Keratinocyte (primary cell): ENCODE measurements around the gene RUSC1. TPM values are rescaled to one million over a fixed set of nuclear protein-coding genes. Genes with fewer than 3 reads are reported as not detected.
"Not testable (repeated sequence)": the region's sequence is repeated elsewhere in the genome, so short reads cannot be mapped to it uniquely, and the experiment has no call there.

Experiments
- DNase-seq: peaks from one replicate; pipeline ENCODE4 v3.0.0-alpha.2; 2011; ENCODE audit warnings: low read depth, missing footprints, low spot score
- FAIRE-seq: peaks from 2 replicates; lab custom pipeline; 2011; peaks lifted over from hg19 to GRCh38; lab: Jason Lieb, UNC
- H2AFZ ChIP-seq: 2 replicates; pipeline ENCODE4 v1.6.0; 2012; ENCODE audit warnings: low read length, control low read depth, inconsistent platforms; ENCODE audit not compliant: control insufficient read depth
- H3K27ac ChIP-seq: 2 replicates; pipeline ENCODE4 v1.5.1; 2011; ENCODE audit warnings: low read length; ENCODE audit not compliant: control insufficient read depth, insufficient read depth
- H3K27me3 ChIP-seq: 3 replicates; pipeline ENCODE4 v1.6.0; 2011; ENCODE audit warnings: low read length; ENCODE audit not compliant: control insufficient read depth, insufficient read depth; ENCODE audit errors: extremely low read depth
- H3K36me3 ChIP-seq, 2 experiments: 2 replicates in 1 of 2; 3 replicates in 1 of 2; pipeline ENCODE4 v1.5.1; 2011; ENCODE audit warnings: low read length in 2 of 2, mild to moderate bottlenecking in 1 of 2; ENCODE audit not compliant: control insufficient read depth in 2 of 2, insufficient read depth in 2 of 2; ENCODE audit errors: extremely low read depth in 1 of 2
- H3K4me1 ChIP-seq: 3 replicates; pipeline ENCODE4 v1.5.1; 2011; ENCODE audit warnings: low read length; ENCODE audit not compliant: control insufficient read depth, insufficient read depth; ENCODE audit errors: extremely low read depth
- H3K4me2 ChIP-seq: 3 replicates; pipeline ENCODE4 v1.6.0; 2011; ENCODE audit warnings: low read depth, low read length; ENCODE audit not compliant: control insufficient read depth, insufficient read depth; ENCODE audit errors: extremely low read depth
- H3K4me3 ChIP-seq, 3 experiments: fragments of 200-600 bp in 1 of 3; sonication (generic) in 1 of 3; 2 replicates in 2 of 3; 3 replicates in 1 of 3; pipeline ENCODE4 v1.5.1; 2011 to 2016; ENCODE audit warnings: low read length in 3 of 3, mild to moderate bottlenecking in 3 of 3, control low read depth in 2 of 3, inconsistent platforms in 1 of 3, low read depth in 1 of 3, mixed read lengths in 1 of 3, mixed run types in 1 of 3, moderate library complexity in 1 of 3; ENCODE audit not compliant: control insufficient read depth in 2 of 3, insufficient read depth in 2 of 3; ENCODE audit errors: extremely low read depth in 1 of 3
- H3K79me2 ChIP-seq: 2 replicates; pipeline ENCODE4 v1.6.0; 2012; ENCODE audit warnings: low read length; ENCODE audit not compliant: control insufficient read depth, insufficient read depth
- H3K9ac ChIP-seq: 3 replicates; pipeline ENCODE4 v1.6.0; 2011; ENCODE audit warnings: low read length; ENCODE audit not compliant: control insufficient read depth, insufficient read depth; ENCODE audit errors: extremely low read depth
- H3K9me1 ChIP-seq: 3 replicates; pipeline ENCODE4 v1.6.0; 2011; ENCODE audit warnings: low read length; ENCODE audit not compliant: control insufficient read depth, insufficient read depth; ENCODE audit errors: extremely low read depth
- H3K9me3 ChIP-seq: 2 replicates; pipeline ENCODE4 v1.5.1; 2012; ENCODE audit warnings: low read depth, low read length; ENCODE audit not compliant: control insufficient read depth
- H4K20me1 ChIP-seq: 3 replicates; pipeline ENCODE4 v1.6.0; 2011; ENCODE audit warnings: low read length; ENCODE audit not compliant: control insufficient read depth, insufficient read depth; ENCODE audit errors: extremely low read depth
- CTCF ChIP-seq, 3 experiments: IDR thresholded peaks in 1 of 3; conservative IDR thresholded peaks in 1 of 3; optimal IDR thresholded peaks in 1 of 3; 2 replicates in 2 of 3; 3 replicates in 1 of 3; pipeline versions ENCODE3 to v1.5.1; 2011; ENCODE audit warnings: low read length in 3 of 3, mild to moderate bottlenecking in 3 of 3, moderate library complexity in 2 of 3, control low read depth in 1 of 3, inconsistent platforms in 1 of 3; ENCODE audit not compliant: insufficient read depth in 2 of 3; ENCODE audit errors: extremely low read depth in 1 of 3
- EZH2 ChIP-seq: IDR thresholded peaks from one replicate; pipeline ENCODE4 v1.6.1; 2012; ENCODE audit warnings: inconsistent platforms, mild to moderate bottlenecking, low read length, moderate library complexity
- dilution Hi-C: fragments of 300-500 bp; cut with MboI; formaldehyde crosslinking; loops from one replicate; pipeline ENCODE4 v1.7.0; 2020; ENCODE audit warnings: low sequenced_read_pairs; ENCODE audit not compliant: extremely low pct_ligation_motif_present
- polyA plus RNA-seq, 5 experiments: library from polyadenylated mRNA; depleted of rRNA in 3 of 5; stranded (reverse) in 3 of 5; stranded (forward) in 1 of 5; unstranded in 1 of 5; fragments of >200 nt; gene quantifications; 1 replicate in 1 of 5; 2 replicates in 3 of 5; 3 replicates in 1 of 5; pipeline versions ENCODE4 v1.2.1 to v1.2.3, GENCODE V29; 2011 to 2012; ENCODE audit warnings: missing spikeins in 2 of 5, low read depth in 1 of 5, low replicate concordance in 1 of 5

The RUSC1 gene
- polyA plus RNA-seq, 1 donor (not counting 4 experiments of a cell fraction or from before 2014, with no cell fraction given), result 32.8 TPM

- no peak overlapping the region for H3K27ac ChIP-seq
- DNase-seq, result no peak
- FAIRE-seq, result no peak
- H3K27me3 ChIP-seq, result no peaks in the 10 kb centered on the region
- H3K9ac ChIP-seq, result no peak overlapping the region
- no peaks in the 10 kb centered on the region for H3K36me3 ChIP-seq
- dilution Hi-C loops, result no loop called here
- no peaks in the 10 kb centered on the region for H3K4me1 ChIP-seq
- no peaks in the 10 kb centered on the region for H4K20me1 ChIP-seq
- H2AFZ ChIP-seq, result no peak overlapping the region
- no peak overlapping the region for H3K4me2 ChIP-seq
- H3K4me3 ChIP-seq, result no peak overlapping the region
- H3K79me2 ChIP-seq, result no peaks in the 10 kb centered on the region
- H3K9me3 ChIP-seq, result no peaks in the 10 kb centered on the region
- TF ChIP-seq CTCF (optimal IDR thresholded peaks at IDR 0.05 in 1 of 3, IDR thresholded peaks at IDR 0.05 in 1 of 3, conservative IDR thresholded peaks at IDR 0.05 in 1 of 3; ENCODE audit: extremely low read depth in 1 of 3, insufficient read depth in 2 of 3, low read length in 3 of 3) (no peak), EZH2 (no peak)
- H3K9me1 ChIP-seq, result no peaks in the 10 kb centered on the region
Observed at GRCh38 chr1:155287987-155288543, 32.6 kb upstream of the RUSC1 start.

- Histone ChIP-seq H3K4me1 (peaks cover 12% of the 10 kb centered on the region), H3K27me3 (peaks cover 17% of the 10 kb centered on the region)
- H3K9me3 ChIP-seq, H3K79me2 ChIP-seq, H3K9me1 ChIP-seq, H3K4me2 ChIP-seq, H3K27ac ChIP-seq, dilution Hi-C loops, H3K36me3 ChIP-seq, FAIRE-seq, DNase-seq, H2AFZ ChIP-seq, H3K4me3 ChIP-seq, H4K20me1 ChIP-seq, H3K9ac ChIP-seq: not testable (repeated sequence)
Observed at GRCh38 chr1:155291006-155291405, 29.7 kb upstream of the RUSC1 start.
